ENCODE results near the gene UBE2S.

UBE2S gene

DNA sequence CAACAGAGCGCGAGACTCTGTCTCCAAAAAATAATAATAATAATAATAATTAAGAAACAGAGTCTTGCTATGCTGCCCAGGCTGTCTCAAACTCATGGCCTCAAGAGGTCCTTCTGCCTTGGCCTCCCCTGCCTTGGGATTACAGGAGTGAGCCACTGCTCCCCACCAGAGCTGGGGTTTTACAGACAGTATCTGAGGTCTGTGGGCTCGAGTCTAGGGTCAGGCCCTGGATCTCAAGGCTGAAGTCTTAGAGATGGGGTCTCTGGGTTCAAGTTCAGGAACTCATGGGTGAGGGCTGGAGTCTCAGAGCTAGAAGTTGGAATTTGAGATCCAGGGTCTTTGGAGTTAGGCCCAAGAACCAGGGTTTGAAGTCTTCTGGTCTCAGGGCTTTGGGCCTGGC is 40.8 kb downstream of the UBE2S start:
- Histone ChIP-seq H3K79me2 (ENCODE audit: insufficient read depth, low read length) (no peaks in the 10 kb centered on the region), H3K9me3 (ENCODE audit: insufficient read depth, low read depth, low read length) (no peaks in the 10 kb centered on the region), H3K4me2 (ENCODE audit: low read depth, low read length, poor library complexity, severe bottlenecking) (no peak overlapping the region), H3K4me1 (ENCODE audit: insufficient read depth, low read length, poor library complexity, severe bottlenecking) (no peaks in the 10 kb centered on the region), H3K36me3 (ENCODE audit: insufficient read depth, low read length) (no peaks in the 10 kb centered on the region), H3K4me3 (ENCODE audit: low read length, poor library complexity, severe bottlenecking) (no peak overlapping the region), H3K9ac (ENCODE audit: low read depth, low read length, poor library complexity, severe bottlenecking) (no peak overlapping the region), H3K27me3 (ENCODE audit: insufficient read depth, low read length, poor library complexity, severe bottlenecking) (no peaks in the 10 kb centered on the region), H4K20me1 (ENCODE audit: insufficient read depth, low read length, poor library complexity, severe bottlenecking) (no peaks in the 10 kb centered on the region), H3F3A (ENCODE audit: low read depth) (no peaks in the 10 kb centered on the region), H3K9me2 (replicated peaks; ENCODE audit: low read depth, low read length) (no peaks in the 10 kb centered on the region), H2AFZ (ENCODE audit: low read length) (no peak overlapping the region)
- TF ChIP-seq EZH2phosphoT487 (IDR thresholded peaks at IDR 0.05; ENCODE audit: borderline replicate concordance) (no peak), CTCF (conservative IDR thresholded peaks at IDR 0.05; ENCODE audit: low read length) (no peak)

- Histone ChIP-seq H2AFZ (ENCODE audit: low read length) (no peak overlapping the region), H4K20me1 (ENCODE audit: insufficient read depth, low read length, poor library complexity, severe bottlenecking) (no peaks in the 10 kb centered on the region), H3K9ac (ENCODE audit: low read depth, low read length, poor library complexity, severe bottlenecking) (no peak overlapping the region), H3K36me3 (ENCODE audit: insufficient read depth, low read length) (no peaks in the 10 kb centered on the region), H3K4me3 (ENCODE audit: low read length, poor library complexity, severe bottlenecking) (no peak overlapping the region), H3K4me1 (ENCODE audit: insufficient read depth, low read length, poor library complexity, severe bottlenecking) (no peaks in the 10 kb centered on the region), H3K9me3 (ENCODE audit: insufficient read depth, low read depth, low read length) (no peaks in the 10 kb centered on the region), H3K4me2 (ENCODE audit: low read depth, low read length, poor library complexity, severe bottlenecking) (no peak overlapping the region), H3F3A (ENCODE audit: low read depth) (no peaks in the 10 kb centered on the region), H3K9me2 (replicated peaks; ENCODE audit: low read depth, low read length) (no peaks in the 10 kb centered on the region), H3K27me3 (ENCODE audit: insufficient read depth, low read length, poor library complexity, severe bottlenecking) (no peaks in the 10 kb centered on the region), H3K79me2 (ENCODE audit: insufficient read depth, low read length) (no peaks in the 10 kb centered on the region)
- TF ChIP-seq EZH2phosphoT487 (IDR thresholded peaks at IDR 0.05; ENCODE audit: borderline replicate concordance): no peak
- no peak for TF ChIP-seq CTCF (conservative IDR thresholded peaks at IDR 0.05; ENCODE audit: low read length)
Observed at GRCh38 chr19:55365964-55366363, 41.6 kb downstream of the UBE2S start.

GRCh38 chr19:55365245-55365644 is 42.3 kb downstream of the UBE2S start:
- Histone ChIP-seq H3K9me3 (ENCODE audit: insufficient read depth, low read depth, low read length) (no peaks in the 10 kb centered on the region), H3K9me2 (replicated peaks; ENCODE audit: low read depth, low read length) (no peaks in the 10 kb centered on the region), H2AFZ (ENCODE audit: low read length) (no peak overlapping the region), H3K79me2 (ENCODE audit: insufficient read depth, low read length) (no peaks in the 10 kb centered on the region), H4K20me1 (ENCODE audit: insufficient read depth, low read length, poor library complexity, severe bottlenecking) (no peaks in the 10 kb centered on the region), H3K36me3 (ENCODE audit: insufficient read depth, low read length) (no peaks in the 10 kb centered on the region), H3K27me3 (ENCODE audit: insufficient read depth, low read length, poor library complexity, severe bottlenecking) (no peaks in the 10 kb centered on the region), H3K4me3 (ENCODE audit: low read length, poor library complexity, severe bottlenecking) (no peak overlapping the region), H3K9ac (ENCODE audit: low read depth, low read length, poor library complexity, severe bottlenecking) (no peak overlapping the region), H3F3A (ENCODE audit: low read depth) (no peaks in the 10 kb centered on the region), H3K4me2 (ENCODE audit: low read depth, low read length, poor library complexity, severe bottlenecking) (no peak overlapping the region), H3K4me1 (ENCODE audit: insufficient read depth, low read length, poor library complexity, severe bottlenecking) (no peaks in the 10 kb centered on the region)
- TF ChIP-seq CTCF (conservative IDR thresholded peaks at IDR 0.05; ENCODE audit: low read length) (no peak), EZH2phosphoT487 (IDR thresholded peaks at IDR 0.05; ENCODE audit: borderline replicate concordance) (no peak)
